ENCODE data around the gene SPDYE3. TPM values are rescaled to one million over a fixed set of nuclear protein-coding genes. Genes with fewer than 3 reads are reported as not detected.
A peak's percentile ranks its signal among the peaks of the same experiment; 100 is the strongest.
"Not testable (repeated sequence)": the region's sequence is repeated elsewhere in the genome, so short reads cannot be mapped to it uniquely, and the experiment has no call there.

SPDYE3 gene
- total RNA-seq, 2 donors from 2014 or later = not detected

DNA sequence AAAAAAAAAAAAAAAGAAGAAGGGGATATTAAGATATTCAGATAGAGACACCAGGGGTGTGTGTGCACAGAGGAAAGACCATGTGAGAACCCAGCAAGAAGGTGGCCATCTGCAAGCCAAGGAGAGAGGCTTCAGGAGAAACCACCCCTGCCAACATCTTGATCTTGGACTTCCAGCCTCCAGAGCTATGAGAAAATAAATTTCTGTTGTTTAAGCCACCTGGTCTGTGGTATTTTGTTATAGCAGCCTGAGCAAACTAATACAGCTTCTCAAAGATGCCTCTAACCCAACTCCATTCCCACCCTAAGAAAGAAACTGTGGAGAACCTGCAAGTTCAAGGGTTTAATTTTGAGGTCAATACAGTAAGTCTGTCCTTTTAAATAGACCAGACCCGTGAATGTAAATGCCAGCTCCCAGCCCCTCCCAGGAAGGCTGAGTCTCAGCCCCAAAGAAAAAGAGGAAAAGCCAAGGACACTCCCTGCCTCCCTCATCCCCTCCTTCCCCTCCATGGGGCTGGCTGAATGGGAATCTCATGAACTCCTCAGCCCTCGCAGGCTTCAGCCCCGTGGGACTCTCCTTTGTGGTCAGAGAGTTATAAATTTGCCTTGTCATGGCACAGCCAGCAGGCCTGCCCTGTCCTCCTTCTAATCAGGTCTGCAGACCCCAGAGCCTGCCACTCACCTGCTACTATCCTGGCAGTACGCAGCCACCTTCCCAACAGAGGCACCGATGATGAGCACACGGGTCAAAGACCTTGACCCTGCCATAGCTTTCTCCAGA is 9.5 kb upstream of the SPDYE3 start:
- H3K27ac ChIP-seq; H3K4me3 ChIP-seq; DNase-seq (ENCODE audit: low spot score); H3K36me3 ChIP-seq; H3K9me3 ChIP-seq; H3K27me3 ChIP-seq; H3K4me1 ChIP-seq: not testable (repeated sequence)

DNA sequence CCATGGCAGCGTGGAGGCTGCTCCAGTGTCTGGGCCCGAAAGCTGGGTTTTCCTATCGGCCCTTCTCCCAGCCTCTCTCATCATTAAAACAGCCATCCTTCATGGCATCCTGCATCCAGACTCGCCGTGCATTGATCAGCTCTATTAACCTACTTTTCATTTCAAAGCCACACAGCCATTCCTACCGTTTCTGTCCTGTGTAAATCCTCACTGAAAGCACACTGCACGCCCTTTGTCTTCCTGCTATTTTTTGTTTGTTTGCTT is 8.9 kb upstream of the SPDYE3 start:
- H3K9me3 ChIP-seq; H3K4me1 ChIP-seq; H3K4me3 ChIP-seq; H3K36me3 ChIP-seq; H3K27me3 ChIP-seq; H3K27ac ChIP-seq; DNase-seq (ENCODE audit: low spot score): not testable (repeated sequence)

DNA sequence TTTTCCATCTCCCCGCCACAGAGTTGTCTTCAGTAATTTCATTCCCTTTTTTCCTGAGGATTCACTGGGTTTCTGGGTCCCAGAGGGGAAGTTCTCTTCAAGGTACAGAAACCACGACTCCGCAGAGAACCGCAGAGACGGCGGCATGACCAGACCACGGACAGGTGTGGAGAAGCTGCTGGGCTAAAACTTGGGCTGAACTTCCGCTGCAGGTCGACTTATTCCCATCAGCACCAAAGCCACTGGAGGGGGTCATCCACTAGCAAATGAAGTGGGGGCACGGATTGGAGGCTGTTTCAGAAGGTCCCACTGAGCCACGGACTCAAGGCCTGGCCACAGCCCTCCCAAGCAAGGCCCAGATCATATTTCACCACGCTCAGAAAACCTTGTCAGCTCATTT is 3.0 kb upstream of the SPDYE3 start:
- H3K36me3 ChIP-seq; H3K4me3 ChIP-seq; H3K4me1 ChIP-seq; DNase-seq (ENCODE audit: low spot score); H3K27ac ChIP-seq; H3K9me3 ChIP-seq; H3K27me3 ChIP-seq: not testable (repeated sequence)

DNA sequence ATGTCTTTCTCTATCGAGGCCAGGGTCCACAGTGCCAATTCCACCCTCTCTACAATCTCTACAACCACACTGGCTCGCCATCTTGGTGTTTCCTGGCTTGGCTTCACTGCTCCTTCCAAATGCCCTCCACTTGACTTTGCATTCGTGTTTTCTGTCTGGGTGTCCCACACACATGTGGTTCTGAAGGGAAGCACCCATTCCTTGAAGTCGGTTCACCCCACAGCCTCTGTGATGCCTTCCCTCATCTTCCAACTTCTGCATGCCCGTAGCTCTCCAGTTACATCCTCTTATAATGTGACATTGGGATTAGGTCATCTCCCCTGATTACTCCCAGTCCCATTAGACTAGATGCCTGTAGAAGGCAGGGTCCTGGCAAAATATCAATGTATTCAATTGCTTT is 10.8 kb downstream of the SPDYE3 start:
- H3K36me3 ChIP-seq; H3K27ac ChIP-seq; H3K4me1 ChIP-seq; H3K4me3 ChIP-seq; H3K9me3 ChIP-seq; DNase-seq (ENCODE audit: low spot score); H3K27me3 ChIP-seq: not testable (repeated sequence)

DNA sequence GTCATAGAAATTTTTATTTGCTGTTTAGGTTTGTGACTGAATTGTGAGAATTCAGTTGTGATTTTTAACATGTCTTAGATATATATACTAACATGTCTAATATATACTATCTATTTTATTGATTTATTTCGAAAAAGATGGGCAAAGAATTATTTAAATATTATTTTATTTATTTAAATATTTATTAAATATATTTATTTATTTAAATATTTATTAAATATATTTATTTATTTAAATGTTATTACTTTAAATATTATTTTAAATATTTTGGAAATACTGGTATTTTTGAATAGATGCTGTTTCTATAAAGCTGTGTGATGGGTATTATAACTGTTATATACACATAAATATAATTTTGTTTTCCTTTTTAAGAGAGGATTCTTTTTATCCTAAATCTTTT is 14.1 kb downstream of the SPDYE3 start:
- not testable (repeated sequence) for H3K36me3 ChIP-seq; H3K4me1 ChIP-seq; DNase-seq (ENCODE audit: low spot score); H3K9me3 ChIP-seq; H3K27ac ChIP-seq; H3K4me3 ChIP-seq; H3K27me3 ChIP-seq

DNA sequence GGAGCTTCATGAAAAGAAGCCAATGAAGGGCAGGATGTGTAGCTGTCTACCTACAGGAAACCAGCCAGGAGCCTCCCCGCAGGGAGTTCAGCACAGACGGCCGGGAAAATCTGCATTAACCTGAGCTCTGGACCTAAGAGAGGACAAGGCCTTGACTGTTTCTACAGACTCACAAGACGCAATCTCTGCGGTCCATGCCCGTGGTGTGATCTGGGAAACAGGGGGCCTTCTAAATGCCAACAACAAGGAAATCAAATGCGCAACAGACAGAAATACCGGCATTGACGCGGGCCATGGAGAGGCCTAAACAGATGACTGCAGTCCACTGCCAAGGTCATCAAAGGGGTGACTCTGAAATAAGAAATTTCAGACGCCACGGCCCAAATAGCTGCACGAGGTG is 16.7 kb downstream of the SPDYE3 start:
- not testable (repeated sequence) for DNase-seq (ENCODE audit: low spot score); H3K9me3 ChIP-seq; H3K4me3 ChIP-seq; H3K27me3 ChIP-seq; H3K4me1 ChIP-seq; H3K27ac ChIP-seq; H3K36me3 ChIP-seq

DNA sequence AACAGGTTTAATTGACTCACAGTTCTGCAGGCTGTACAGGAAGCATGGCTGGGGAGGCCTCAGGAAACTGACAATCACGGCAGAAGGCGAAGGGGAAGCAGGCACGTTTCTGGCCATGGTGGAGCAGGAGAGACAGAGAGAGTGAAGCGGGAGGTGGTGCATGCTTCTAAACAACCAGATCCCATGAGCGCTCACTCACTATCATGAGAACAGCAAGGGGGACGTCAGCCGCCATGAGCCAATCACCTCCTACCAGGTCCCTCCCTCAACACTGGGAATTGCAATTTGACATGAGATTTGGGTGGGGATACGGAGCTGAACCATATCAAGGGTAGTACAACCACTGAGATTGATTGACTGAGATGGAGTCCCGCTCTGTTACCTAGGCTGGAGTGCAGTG is 18.2 kb downstream of the SPDYE3 start:
- not testable (repeated sequence) for H3K4me3 ChIP-seq; H3K27ac ChIP-seq; H3K27me3 ChIP-seq; H3K36me3 ChIP-seq; H3K4me1 ChIP-seq; DNase-seq (ENCODE audit: low spot score); H3K9me3 ChIP-seq

DNA sequence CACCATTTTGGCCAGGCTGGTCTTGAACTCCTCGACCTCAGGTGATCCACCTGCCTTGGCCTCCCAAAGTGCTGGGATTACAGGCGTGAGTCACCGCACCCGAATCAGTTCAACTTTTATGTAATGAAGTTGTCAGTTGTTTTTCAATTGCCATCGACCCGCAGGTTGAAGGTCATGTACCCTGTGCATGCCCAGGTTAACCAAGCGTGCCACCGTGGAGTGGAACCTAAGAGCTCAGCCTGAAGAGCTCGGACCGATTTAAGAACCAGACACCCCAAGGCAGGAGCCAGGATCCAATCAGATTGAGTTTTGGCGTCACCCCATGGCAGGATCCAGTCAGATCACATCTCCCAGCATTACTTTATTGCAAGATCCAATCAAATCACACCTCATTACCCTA is 19.4 kb downstream of the SPDYE3 start:
- not testable (repeated sequence) for H3K36me3 ChIP-seq; H3K9me3 ChIP-seq; H3K4me1 ChIP-seq; H3K27me3 ChIP-seq; H3K4me3 ChIP-seq; H3K27ac ChIP-seq; DNase-seq (ENCODE audit: low spot score)

DNA sequence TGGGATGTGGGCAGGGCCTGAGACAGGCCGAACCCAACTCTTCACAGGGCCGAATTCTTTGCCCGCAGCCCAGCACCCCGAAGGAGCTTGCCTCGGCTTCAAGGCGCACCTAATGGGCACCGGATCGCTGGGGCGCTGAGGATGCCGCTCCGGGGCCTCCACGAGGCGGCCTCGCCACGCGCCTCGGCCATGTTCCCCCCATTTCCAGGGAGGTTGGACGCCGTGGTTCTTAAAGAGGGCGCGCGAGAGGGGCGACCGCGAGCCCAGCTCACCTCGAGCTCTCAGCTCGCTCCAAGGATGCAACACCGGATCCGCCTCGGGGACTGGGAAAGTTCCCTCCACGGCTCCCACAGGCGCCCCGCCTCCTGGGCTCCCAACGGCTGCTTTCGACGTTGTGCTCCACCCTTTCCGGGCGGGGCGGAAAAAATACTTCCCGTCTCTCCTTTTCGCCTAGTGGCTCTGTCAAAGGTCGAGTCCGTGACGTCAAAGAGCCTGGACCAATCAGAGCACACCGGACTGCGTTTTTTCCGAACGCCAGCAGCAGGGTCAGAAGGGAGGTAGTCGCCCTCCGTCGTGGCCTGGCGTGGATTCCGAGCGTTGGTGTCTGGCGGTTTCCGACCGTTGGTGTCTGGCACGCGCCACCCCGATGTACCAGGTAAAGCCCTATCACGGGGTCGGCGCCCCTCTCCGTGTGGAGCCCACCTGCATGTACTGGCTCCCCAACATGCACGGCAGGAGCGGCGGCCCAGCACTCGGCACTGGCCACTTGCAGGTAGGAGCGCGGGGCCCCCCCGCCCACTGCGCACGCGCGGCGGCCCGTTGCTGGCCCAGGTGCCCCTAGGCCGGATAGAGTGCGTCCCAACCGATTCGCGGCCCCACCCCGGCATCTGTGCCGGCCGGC is 28.3 kb downstream of the SPDYE3 start:
- not testable (repeated sequence) for H3K36me3 ChIP-seq, H3K27me3 ChIP-seq, H3K9me3 ChIP-seq
- Histone ChIP-seq H3K4me1 (peaks cover 0 to 11% of the 10 kb centered on the region in 2 donors), H3K27ac (peak overlapping the region; percentile 93 to 98), H3K4me3 (peak overlapping the region; percentile 70 to 90)
- DNase-seq (ENCODE audit: low spot score) = peak; percentile 96

DNA sequence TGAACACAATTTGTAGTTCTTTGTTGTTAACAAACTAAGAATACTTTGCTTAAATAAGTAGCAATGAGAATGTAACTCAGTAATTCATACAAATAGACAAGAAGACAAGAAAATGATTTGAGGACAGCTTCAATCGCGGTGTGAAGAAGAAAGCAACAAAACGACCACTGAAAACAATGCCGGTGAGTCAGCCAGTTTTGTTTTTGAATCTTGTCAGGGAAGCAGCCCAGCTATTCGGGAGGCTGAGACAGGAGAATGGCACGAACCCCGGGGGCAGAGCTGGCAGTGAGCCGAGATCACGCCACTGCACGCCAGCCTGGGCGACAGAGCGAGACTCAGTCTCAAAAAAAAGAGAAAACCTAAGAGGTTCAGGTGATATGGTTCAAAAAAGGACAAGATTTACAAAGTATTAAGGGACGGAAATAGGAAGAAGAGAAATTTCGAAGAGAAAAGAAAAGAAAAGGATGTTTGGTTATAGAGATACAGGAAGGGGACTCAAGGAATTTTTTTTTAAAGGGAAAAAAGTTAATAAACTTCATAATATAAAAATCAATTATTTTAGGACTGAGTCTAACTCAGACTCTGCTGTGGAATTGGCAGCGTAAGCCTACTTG is 30.7 kb downstream of the SPDYE3 start:
- H3K27ac ChIP-seq; H3K4me3 ChIP-seq; DNase-seq (ENCODE audit: low spot score); H3K27me3 ChIP-seq; H3K36me3 ChIP-seq; H3K9me3 ChIP-seq: not testable (repeated sequence)
- H3K4me1 ChIP-seq = peaks cover 0 to 11% of the 10 kb centered on the region in 2 donors

DNA sequence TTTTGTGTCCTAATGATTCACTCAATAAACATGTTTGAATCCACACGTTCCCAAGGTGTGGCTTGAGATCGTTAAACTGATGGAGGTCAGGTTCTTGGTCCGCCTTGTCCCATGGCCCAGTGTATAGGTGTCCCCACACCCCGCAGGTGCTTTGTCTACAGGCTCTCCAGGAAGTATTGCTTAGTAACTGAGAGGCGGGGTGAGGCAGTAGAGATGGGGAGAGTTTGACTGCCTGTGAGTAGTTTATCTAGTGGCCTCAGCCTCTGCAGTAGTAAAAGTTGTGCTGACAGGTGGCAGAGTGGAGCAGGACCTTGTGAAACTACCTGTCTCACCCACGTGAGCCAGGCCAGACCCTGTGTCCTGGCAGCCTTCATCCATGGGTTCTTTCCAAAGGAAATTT is 33.8 kb downstream of the SPDYE3 start:
- Histone ChIP-seq H3K4me1 (peaks cover 0 to 13% of the 10 kb centered on the region in 2 donors), H3K36me3 (peaks cover 14% of the 10 kb centered on the region)
- DNase-seq (ENCODE audit: low spot score); H3K27ac ChIP-seq; H3K27me3 ChIP-seq; H3K9me3 ChIP-seq; H3K4me3 ChIP-seq: not testable (repeated sequence)
